ENCODE data around the gene MIP.
"Not testable (repeated sequence)": the region's sequence is repeated elsewhere in the genome, so short reads cannot be mapped to it uniquely, and the experiment has no call there.

Gene MIP

GRCh38 chr12:56410768-56411167 is 43.7 kb downstream of the MIP start:
- no peak for DNase-seq (ENCODE audit: low read depth)

GRCh38 chr12:56408799-56409417 is 45.5 kb downstream of the MIP start:
- no peak for DNase-seq (ENCODE audit: low read depth)

- DNase-seq (ENCODE audit: low read depth), result not testable (repeated sequence)
These were observed 50.2 kb downstream of the MIP start for GRCh38 chr12:56404227-56404626.

DNA sequence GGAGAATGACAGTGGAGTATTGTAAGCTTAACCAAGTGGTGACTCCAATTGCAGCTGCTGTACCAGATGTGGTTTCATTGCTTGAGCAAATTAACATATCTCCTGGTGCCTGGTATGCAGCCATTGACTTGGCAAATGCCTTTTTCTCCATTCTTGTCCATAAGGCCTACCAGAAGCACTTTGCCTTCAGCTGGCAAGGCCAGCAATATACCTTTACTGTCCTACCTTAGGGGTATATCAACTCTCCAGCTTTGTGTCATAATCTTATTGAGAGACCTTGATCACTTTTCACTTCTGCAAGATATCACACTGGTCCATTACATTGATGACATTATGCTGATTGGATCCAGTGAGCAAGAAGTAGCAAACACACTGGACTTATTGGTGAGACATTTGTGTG is 52.8 kb downstream of the MIP start:
- not testable (repeated sequence) for DNase-seq (ENCODE audit: low read depth)

GRCh38 chr12:56401125-56401524 is 53.3 kb downstream of the MIP start:
- DNase-seq (ENCODE audit: low read depth), result not testable (repeated sequence)
